SK-N-SH (cell line): ENCODE data around the gene SOX18. TPM values are rescaled to one million over a fixed set of nuclear protein-coding genes. Genes with fewer than 3 reads are reported as not detected.

Experiments used
- CTCF ChIA-PET: fragments of 300-600, 350-600 bp; formaldehyde crosslinking; extraction: SDS; loops from one replicate; lab custom pipeline; 2021; lab: Yijun Ruan, JAX
- POLR2A ChIA-PET: fragments of 350-600 bp; sonication (Branson Sonifier 250); formaldehyde crosslinking; extraction: SDS; loops from one replicate; lab custom pipeline; 2020; ENCODE audit warnings: antibody characterized with exemption, inconsistent platforms; lab: Yijun Ruan, JAX
- DNase-seq: peaks from one replicate; pipeline ENCODE4 v3.0.0; 2012
- H2AFZ ChIP-seq: fragments of 200-600 bp; sonication (generic); 2 replicates; pipeline ENCODE4 v1.8.1; 2016; ENCODE audit warnings: antibody characterized with exemption, mild to moderate bottlenecking, low read depth
- H3F3A ChIP-seq: fragments of 200-600 bp; sonication (generic); replicated peaks from 2 replicates; pipeline ENCODE3; 2016; ENCODE audit warnings: antibody characterized with exemption, mild to moderate bottlenecking; ENCODE audit not compliant: insufficient read depth
- H3K27ac ChIP-seq, 2 experiments: fragments of 200-500 bp in 1 of 2; fragments of 200-600 bp in 1 of 2; sonication (Bioruptor generic) in 1 of 2; sonication (generic), shearing (Covaris generic) in 1 of 2; 2 replicates each; pipeline versions ENCODE4 v1.5.1 to v1.6.1; 2014 to 2016; ENCODE audit warnings: low read depth in 2 of 2, inconsistent platforms in 1 of 2, low read length in 1 of 2, mild to moderate bottlenecking in 1 of 2, mixed read lengths in 1 of 2
- H3K27me3 ChIP-seq: fragments of 200-600 bp; sonication (generic), shearing (Covaris generic); 2 replicates; pipeline ENCODE4 v1.6.1; 2016; ENCODE audit warnings: mixed run types; ENCODE audit not compliant: insufficient read depth
- H3K36me3 ChIP-seq, 2 experiments: fragments of 200-500 bp in 1 of 2; fragments of 200-600 bp in 1 of 2; sonication (Bioruptor generic) in 1 of 2; sonication (generic) in 1 of 2; replicated peaks in 1 of 2; 2 replicates each; pipeline versions ENCODE3 to v1.5.1; 2014 to 2016; ENCODE audit warnings: low read length in 1 of 2, mild to moderate bottlenecking in 1 of 2; ENCODE audit not compliant: insufficient read depth in 2 of 2, control insufficient read depth in 1 of 2
- H3K4me1 ChIP-seq, 2 experiments: fragments of 200-500 bp in 1 of 2; fragments of 200-600 bp in 1 of 2; sonication (Bioruptor generic) in 1 of 2; sonication (generic), shearing (Covaris generic) in 1 of 2; 2 replicates each; pipeline versions ENCODE4 v1.5.1 to v1.6.1; 2014 to 2016; ENCODE audit warnings: low read depth in 1 of 2, low read length in 1 of 2, mixed run types in 1 of 2; ENCODE audit not compliant: insufficient read depth in 2 of 2, control insufficient read depth in 1 of 2
- H3K4me2 ChIP-seq: fragments of 200-600 bp; sonication (generic), shearing (Covaris generic); 2 replicates; pipeline ENCODE4 v1.6.1; 2017; ENCODE audit warnings: mixed run types
- H3K4me3 ChIP-seq, 2 experiments: fragments of 200-500 bp in 1 of 2; fragments of 200-600 bp in 1 of 2; sonication (Bioruptor generic) in 1 of 2; sonication (generic), shearing (Covaris generic) in 1 of 2; 2 replicates each; pipeline versions ENCODE4 v1.5.1 to v1.8.1; 2014 to 2016; ENCODE audit warnings: low read depth in 2 of 2, inconsistent platforms in 1 of 2, low read length in 1 of 2, mild to moderate bottlenecking in 1 of 2, mixed read lengths in 1 of 2, moderate library complexity in 1 of 2
- H3K79me2 ChIP-seq: fragments of 200-600 bp; sonication (generic); 2 replicates; pipeline ENCODE4 v1.8.1; 2017; ENCODE audit warnings: mild to moderate bottlenecking; ENCODE audit not compliant: insufficient read depth
- H3K9ac ChIP-seq: fragments of 200-600 bp; sonication (generic); 2 replicates; pipeline ENCODE4 v1.6.1; 2017; ENCODE audit warnings: mixed run types
- H3K9me2 ChIP-seq: fragments of 200-600 bp; sonication (generic); 2 replicates; pipeline ENCODE4 v1.6.1; 2017; ENCODE audit warnings: mixed run types
- H3K9me3 ChIP-seq: fragments of 200-600 bp; sonication (generic); 2 replicates; pipeline ENCODE4 v1.6.1; 2017; ENCODE audit warnings: mixed run types, mild to moderate bottlenecking, moderate library complexity
- H4K20me1 ChIP-seq: fragments of 200-600 bp; sonication (generic); 2 replicates; pipeline ENCODE4 v1.6.1; 2017; ENCODE audit warnings: mild to moderate bottlenecking, mixed run types; ENCODE audit not compliant: insufficient read depth
- FOXM1 ChIP-seq: IDR thresholded peaks from 2 replicates; pipeline ENCODE4 v1.4.0; 2012; ENCODE audit warnings: low read depth, mild to moderate bottlenecking
- GABPA ChIP-seq: IDR thresholded peaks from 2 replicates; pipeline ENCODE4 v1.4.0; 2012; ENCODE audit warnings: low read depth, mild to moderate bottlenecking
- JUND ChIP-seq: IDR thresholded peaks from 2 replicates; pipeline ENCODE4 v1.4.0; 2012
- MEF2A ChIP-seq: IDR thresholded peaks from 2 replicates; pipeline ENCODE4 v1.4.0; 2012; ENCODE audit warnings: low read depth, borderline replicate concordance
- MXI1 ChIP-seq: IDR thresholded peaks from 2 replicates; pipeline ENCODE4 v1.6.1; 2012; ENCODE audit warnings: mild to moderate bottlenecking, low read depth, low read length, improper control_type of control experiment
- NRF1 ChIP-seq: IDR thresholded peaks from 2 replicates; pipeline ENCODE4 v1.6.1; 2012; ENCODE audit warnings: low read depth, mild to moderate bottlenecking, low read length
- RXRA ChIP-seq: IDR thresholded peaks from 2 replicates; pipeline ENCODE4 v1.4.0; 2012; ENCODE audit warnings: low read depth, mild to moderate bottlenecking, borderline replicate concordance
- SIN3A ChIP-seq: IDR thresholded peaks from 2 replicates; pipeline ENCODE4 v1.6.1; 2012; ENCODE audit warnings: low read depth, mild to moderate bottlenecking, low read length, moderate library complexity, borderline replicate concordance
- TAF1 ChIP-seq: IDR thresholded peaks from 2 replicates; pipeline ENCODE4 v1.6.1; 2012; ENCODE audit warnings: low read depth, mild to moderate bottlenecking, low read length, moderate library complexity, borderline replicate concordance
- YY1 ChIP-seq: IDR thresholded peaks from 2 replicates; pipeline ENCODE4 v1.4.0; 2012; ENCODE audit warnings: low read depth, mild to moderate bottlenecking
- WGBS: methylation state at CpG from one replicate; pipeline ENCODE4 v1.1.6; 2017; ENCODE audit warnings: low lambda C conversion rate; 5-methylcytosine and 5-hydroxymethylcytosine counted together
- polyA plus RNA-seq, 3 experiments: library from polyadenylated mRNA; depleted of rRNA; stranded (reverse); fragments of >200 nt; gene quantifications; 2 replicates each; pipeline ENCODE4 v1.2.3, GENCODE V29; 2012
- TF ChIP-seq, protein P1 (sequence below): IDR thresholded peaks from 2 replicates; pipeline ENCODE4 v1.4.0; 2012; ENCODE audit warnings: low read depth, borderline replicate concordance
- TF ChIP-seq, protein P2 (sequence below): fragments of 150-350 bp; IDR thresholded peaks from 2 replicates; pipeline ENCODE4 v1.6.1; 2016; ENCODE audit warnings: mild to moderate bottlenecking, low read depth, low read length
- TF ChIP-seq, protein P3 (sequence below): fragments of 200-600 bp; sonication (generic); IDR thresholded peaks from 2 replicates; pipeline ENCODE4 v1.6.1; 2017; ENCODE audit warnings: antibody characterized with exemption, mild to moderate bottlenecking, moderate library complexity
- TF ChIP-seq, protein P4 (sequence below): fragments of 150-350 bp; IDR thresholded peaks from 2 replicates; pipeline ENCODE4 v1.6.1; 2017; ENCODE audit warnings: antibody characterized with exemption, low read length, low read depth, borderline replicate concordance

SOX18 gene
- polyA plus RNA-seq, 1 of the 3 experiments (the other 2 are of a cell fraction), result not detected

DNA sequence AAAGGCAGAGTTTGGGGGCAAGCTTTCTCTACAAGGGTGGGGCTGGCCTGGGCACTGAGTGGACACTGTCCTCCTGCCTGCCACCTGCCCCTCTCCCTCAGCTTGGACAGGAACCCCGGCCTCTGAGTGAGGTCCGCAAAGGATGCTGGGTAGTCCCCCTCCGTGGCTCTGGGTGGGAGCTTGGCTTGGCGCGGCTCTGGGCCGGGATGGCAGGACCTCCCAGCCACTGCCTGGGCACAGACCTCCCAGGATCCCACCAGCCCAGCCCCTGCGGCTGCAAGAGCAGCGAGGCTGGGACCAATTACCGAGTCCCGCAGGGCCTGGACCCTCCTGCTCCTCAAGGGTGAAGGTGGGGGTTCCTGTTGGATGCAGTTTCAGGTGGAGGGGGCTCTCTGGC lies 2.9 kb upstream of the SOX18 start:
- Histone ChIP-seq H3K4me3 (no peak overlapping the region), H3K4me1 (peaks cover 0 to 7% of the 10 kb centered on the region in 2 experiments; a peak in 1 of 4 replicates), H3K27me3 (peaks cover 17% of the 10 kb centered on the region), H2AFZ (no peak overlapping the region), H4K20me1 (no peaks in the 10 kb centered on the region), H3K27ac (no peak overlapping the region), H3K4me2 (no peak overlapping the region), H3K79me2 (no peaks in the 10 kb centered on the region), H3K9me3 (no peaks in the 10 kb centered on the region), H3K9me2 (no peaks in the 10 kb centered on the region), H3K36me3 (no peaks in the 10 kb centered on the region), H3F3A (no peaks in the 10 kb centered on the region), H3K9ac (no peak overlapping the region)
- DNase-seq, result no peak
- WGBS, result no CpG with 5 or more reads among the region's 10 CpGs
- CTCF ChIA-PET, result interaction anchor here (0.6 to 7.8 kb wide), 8 partner anchors 10 to 79 kb away, joined by 3 to 85 read pairs (median 4); partner anchors contain the start of genes C20orf204 and TCEA2
- no peak for TF ChIP-seq FOXM1
- TF ChIP-seq, protein P1, sequence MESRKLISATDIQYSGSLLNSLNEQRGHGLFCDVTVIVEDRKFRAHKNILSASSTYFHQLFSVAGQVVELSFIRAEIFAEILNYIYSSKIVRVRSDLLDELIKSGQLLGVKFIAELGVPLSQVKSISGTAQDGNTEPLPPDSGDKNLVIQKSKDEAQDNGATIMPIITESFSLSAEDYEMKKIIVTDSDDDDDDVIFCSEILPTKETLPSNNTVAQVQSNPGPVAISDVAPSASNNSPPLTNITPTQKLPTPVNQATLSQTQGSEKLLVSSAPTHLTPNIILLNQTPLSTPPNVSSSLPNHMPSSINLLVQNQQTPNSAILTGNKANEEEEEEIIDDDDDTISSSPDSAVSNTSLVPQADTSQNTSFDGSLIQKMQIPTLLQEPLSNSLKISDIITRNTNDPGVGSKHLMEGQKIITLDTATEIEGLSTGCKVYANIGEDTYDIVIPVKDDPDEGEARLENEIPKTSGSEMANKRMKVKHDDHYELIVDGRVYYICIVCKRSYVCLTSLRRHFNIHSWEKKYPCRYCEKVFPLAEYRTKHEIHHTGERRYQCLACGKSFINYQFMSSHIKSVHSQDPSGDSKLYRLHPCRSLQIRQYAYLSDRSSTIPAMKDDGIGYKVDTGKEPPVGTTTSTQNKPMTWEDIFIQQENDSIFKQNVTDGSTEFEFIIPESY, result no peak
- no peak for TF ChIP-seq MEF2A
- no peak for TF ChIP-seq JUND
- no peak for TF ChIP-seq NRF1
- no peak for TF ChIP-seq TAF1
- TF ChIP-seq SIN3A, result no peak
- TF ChIP-seq, protein P2, sequence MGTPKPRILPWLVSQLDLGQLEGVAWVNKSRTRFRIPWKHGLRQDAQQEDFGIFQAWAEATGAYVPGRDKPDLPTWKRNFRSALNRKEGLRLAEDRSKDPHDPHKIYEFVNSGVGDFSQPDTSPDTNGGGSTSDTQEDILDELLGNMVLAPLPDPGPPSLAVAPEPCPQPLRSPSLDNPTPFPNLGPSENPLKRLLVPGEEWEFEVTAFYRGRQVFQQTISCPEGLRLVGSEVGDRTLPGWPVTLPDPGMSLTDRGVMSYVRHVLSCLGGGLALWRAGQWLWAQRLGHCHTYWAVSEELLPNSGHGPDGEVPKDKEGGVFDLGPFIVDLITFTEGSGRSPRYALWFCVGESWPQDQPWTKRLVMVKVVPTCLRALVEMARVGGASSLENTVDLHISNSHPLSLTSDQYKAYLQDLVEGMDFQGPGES, result no peak
- no peak for TF ChIP-seq MXI1
- no peak for TF ChIP-seq RXRA
- TF ChIP-seq YY1, result no peak
- TF ChIP-seq GABPA, result no peak
- TF ChIP-seq, protein P3, sequence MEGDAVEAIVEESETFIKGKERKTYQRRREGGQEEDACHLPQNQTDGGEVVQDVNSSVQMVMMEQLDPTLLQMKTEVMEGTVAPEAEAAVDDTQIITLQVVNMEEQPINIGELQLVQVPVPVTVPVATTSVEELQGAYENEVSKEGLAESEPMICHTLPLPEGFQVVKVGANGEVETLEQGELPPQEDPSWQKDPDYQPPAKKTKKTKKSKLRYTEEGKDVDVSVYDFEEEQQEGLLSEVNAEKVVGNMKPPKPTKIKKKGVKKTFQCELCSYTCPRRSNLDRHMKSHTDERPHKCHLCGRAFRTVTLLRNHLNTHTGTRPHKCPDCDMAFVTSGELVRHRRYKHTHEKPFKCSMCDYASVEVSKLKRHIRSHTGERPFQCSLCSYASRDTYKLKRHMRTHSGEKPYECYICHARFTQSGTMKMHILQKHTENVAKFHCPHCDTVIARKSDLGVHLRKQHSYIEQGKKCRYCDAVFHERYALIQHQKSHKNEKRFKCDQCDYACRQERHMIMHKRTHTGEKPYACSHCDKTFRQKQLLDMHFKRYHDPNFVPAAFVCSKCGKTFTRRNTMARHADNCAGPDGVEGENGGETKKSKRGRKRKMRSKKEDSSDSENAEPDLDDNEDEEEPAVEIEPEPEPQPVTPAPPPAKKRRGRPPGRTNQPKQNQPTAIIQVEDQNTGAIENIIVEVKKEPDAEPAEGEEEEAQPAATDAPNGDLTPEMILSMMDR, result no peak
- TF ChIP-seq, protein P4, sequence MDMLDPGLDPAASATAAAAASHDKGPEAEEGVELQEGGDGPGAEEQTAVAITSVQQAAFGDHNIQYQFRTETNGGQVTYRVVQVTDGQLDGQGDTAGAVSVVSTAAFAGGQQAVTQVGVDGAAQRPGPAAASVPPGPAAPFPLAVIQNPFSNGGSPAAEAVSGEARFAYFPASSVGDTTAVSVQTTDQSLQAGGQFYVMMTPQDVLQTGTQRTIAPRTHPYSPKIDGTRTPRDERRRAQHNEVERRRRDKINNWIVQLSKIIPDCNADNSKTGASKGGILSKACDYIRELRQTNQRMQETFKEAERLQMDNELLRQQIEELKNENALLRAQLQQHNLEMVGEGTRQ, result no peak
- POLR2A ChIA-PET, result no interaction called here
